ENCODE data around the gene ASGR2. TPM values are rescaled to one million over a fixed set of nuclear protein-coding genes. Genes with fewer than 3 reads are reported as not detected.
"Not testable (repeated sequence)": the region's sequence is repeated elsewhere in the genome, so short reads cannot be mapped to it uniquely, and the experiment has no call there.

Gene ASGR2
- total RNA-seq, 1 donor from 2014 or later, result not detected

DNA sequence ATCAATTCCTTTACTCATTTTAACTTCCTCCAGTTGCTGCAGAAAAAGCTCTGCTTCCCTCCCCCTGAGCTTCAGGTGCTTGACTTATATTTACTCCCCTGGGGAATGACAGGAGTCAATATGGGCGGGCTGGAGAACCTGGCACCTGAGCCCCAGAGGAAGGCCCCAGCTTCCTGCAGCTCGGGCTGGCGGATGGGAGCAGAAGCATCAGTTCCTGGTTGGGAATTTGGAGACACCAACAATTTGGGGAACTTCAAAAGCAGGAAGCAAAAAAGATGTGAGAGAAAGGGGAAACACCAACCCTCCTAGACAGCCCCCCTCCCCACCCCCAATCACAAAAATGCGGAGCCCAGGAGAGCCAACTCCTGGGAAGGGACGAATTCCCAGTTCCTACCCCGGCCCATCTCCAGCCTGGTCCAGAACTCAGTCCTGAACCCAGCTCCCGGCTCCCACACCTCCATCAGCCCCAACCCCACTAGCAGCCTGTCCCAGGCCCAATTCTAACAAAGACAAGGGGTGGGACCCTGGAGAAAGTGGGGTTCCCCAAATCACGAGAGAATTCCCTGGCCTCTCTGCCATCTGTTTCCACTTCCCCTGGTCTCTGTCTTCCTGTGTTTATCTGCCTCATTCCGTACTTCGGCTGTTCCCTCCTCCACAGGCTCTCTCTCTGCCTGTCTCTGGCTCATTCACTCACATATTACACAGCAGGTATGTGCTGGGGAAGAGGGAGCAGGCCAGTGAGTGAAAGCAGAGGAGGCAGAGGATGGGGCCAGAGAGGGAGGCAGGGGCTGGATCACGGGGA, 16.2 kb upstream of the ASGR2 start:
- peaks cover 23% of the 10 kb centered on the region for H3K27me3 ChIP-seq
- peak overlapping the region; percentile 88 for H2AFZ ChIP-seq (replicated peaks)
- Mint-ChIP-seq H3K4me3 (peak overlapping the region; percentile 42), H3K27me3 (ENCODE audit: insufficient read depth, low read depth) (peaks cover 22% of the 10 kb centered on the region), H3K36me3 (no peaks in the 10 kb centered on the region), H3K4me1 (peaks cover 50% of the 10 kb centered on the region), H3K27ac (peak overlapping the region; percentile 61), H3K9me3 (no peaks in the 10 kb centered on the region)
- peaks cover 25% of the 10 kb centered on the region for H3K4me1 ChIP-seq
- no peaks in the 10 kb centered on the region for H3K9me3 ChIP-seq (ENCODE audit: low read depth)
- H3K79me2 ChIP-seq (ENCODE audit: low read depth), result no peaks in the 10 kb centered on the region
- DNase-seq (ENCODE audit: low spot score), result no peak
- H3K4me3 ChIP-seq, result no peak overlapping the region
- H3K36me3 ChIP-seq, result no peaks in the 10 kb centered on the region
- no peak overlapping the region for H3K9ac ChIP-seq
- peaks cover 5% of the 10 kb centered on the region for H4K20me1 ChIP-seq (ENCODE audit: low read depth)
- TF ChIP-seq CTCF (IDR thresholded peaks at IDR 0.05) (no peak), EZH2 (IDR thresholded peaks at IDR 0.05) (no peak), EZH2phosphoT487 (IDR thresholded peaks at IDR 0.05) (no peak)
- no peak overlapping the region for H3K27ac ChIP-seq
- peak overlapping the region; percentile 32 for H3K4me2 ChIP-seq
- peaks cover 38% of the 10 kb centered on the region for H3F3A ChIP-seq (ENCODE audit: low read depth)

DNA sequence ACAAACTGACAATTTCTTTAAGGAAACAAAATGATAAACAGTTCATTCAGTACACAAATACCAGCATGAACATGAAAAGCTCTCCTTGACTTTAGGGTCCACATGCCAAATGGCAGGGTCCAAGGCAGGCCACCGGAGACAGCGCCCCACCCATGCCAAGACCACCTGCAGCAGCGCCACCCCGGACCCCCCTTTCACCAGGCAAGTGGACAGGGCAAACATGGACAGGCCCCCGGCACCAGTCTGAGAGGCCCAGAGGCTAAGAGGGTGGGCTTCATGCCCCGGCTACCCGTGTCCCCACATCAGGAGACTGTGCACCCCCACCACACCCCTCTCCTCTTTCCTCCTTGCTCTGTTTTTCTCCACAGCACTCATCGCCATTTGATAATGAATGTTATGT, 14.7 kb upstream of the ASGR2 start:
- H3F3A ChIP-seq (ENCODE audit: low read depth), result peaks cover 33% of the 10 kb centered on the region
- Mint-ChIP-seq H3K9me3 (no peaks in the 10 kb centered on the region), H3K27ac (peak overlapping the region; percentile 51), H3K4me3 (no peak overlapping the region), H3K27me3 (ENCODE audit: insufficient read depth, low read depth) (peaks cover 22% of the 10 kb centered on the region), H3K4me1 (peaks cover 46% of the 10 kb centered on the region), H3K36me3 (no peaks in the 10 kb centered on the region)
- H3K9me3 ChIP-seq (ENCODE audit: low read depth), result no peaks in the 10 kb centered on the region
- DNase-seq (ENCODE audit: low spot score), result no peak
- TF ChIP-seq CTCF (IDR thresholded peaks at IDR 0.05) (no peak), EZH2phosphoT487 (IDR thresholded peaks at IDR 0.05) (no peak), EZH2 (IDR thresholded peaks at IDR 0.05) (no peak)
- H3K79me2 ChIP-seq (ENCODE audit: low read depth), result no peaks in the 10 kb centered on the region
- H3K27ac ChIP-seq, result no peak overlapping the region
- H3K4me3 ChIP-seq, result no peak overlapping the region
- H3K4me1 ChIP-seq, result peaks cover 24% of the 10 kb centered on the region
- no peak overlapping the region for H2AFZ ChIP-seq (replicated peaks)
- H3K4me2 ChIP-seq, result no peak overlapping the region
- peaks cover 5% of the 10 kb centered on the region for H4K20me1 ChIP-seq (ENCODE audit: low read depth)
- no peaks in the 10 kb centered on the region for H3K36me3 ChIP-seq
- no peak overlapping the region for H3K9ac ChIP-seq
- peaks cover 10% of the 10 kb centered on the region for H3K27me3 ChIP-seq

DNA sequence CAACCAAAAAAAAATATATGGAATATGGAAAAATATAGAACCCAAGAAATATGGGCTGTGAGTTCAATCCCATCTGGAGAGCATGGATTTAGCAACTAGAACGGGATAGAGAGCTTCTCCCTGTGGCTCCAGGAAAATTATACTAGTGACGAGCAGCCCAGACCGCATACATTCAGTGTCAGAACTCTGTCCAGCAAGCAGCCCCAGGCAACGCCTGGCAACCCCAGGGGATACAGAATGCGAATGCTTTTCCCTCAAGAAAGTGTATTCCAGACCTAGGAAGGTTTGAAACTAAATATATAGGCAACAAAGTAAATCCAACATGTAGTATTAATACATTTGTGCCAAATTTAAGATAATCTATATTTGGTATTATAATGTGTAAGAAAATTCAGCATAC, 13.5 kb upstream of the ASGR2 start:
- Histone ChIP-seq H3F3A (ENCODE audit: low read depth) (peaks cover 25% of the 10 kb centered on the region), H3K4me3 (no peak overlapping the region), H4K20me1 (ENCODE audit: low read depth) (peaks cover 5% of the 10 kb centered on the region), H3K27ac (no peak overlapping the region), H2AFZ (replicated peaks) (no peak overlapping the region), H3K9me3 (ENCODE audit: low read depth) (no peaks in the 10 kb centered on the region), H3K9ac (no peak overlapping the region), H3K4me1 (peaks cover 20% of the 10 kb centered on the region), H3K27me3 (no peaks in the 10 kb centered on the region), H3K36me3 (no peaks in the 10 kb centered on the region), H3K4me2 (no peak overlapping the region), H3K79me2 (ENCODE audit: low read depth) (no peaks in the 10 kb centered on the region)
- no peaks in the 10 kb centered on the region for H3K36me3 Mint-ChIP-seq
- no peak for DNase-seq (ENCODE audit: low spot score)
- H3K27ac Mint-ChIP-seq, result no peak overlapping the region
- peaks cover 37% of the 10 kb centered on the region for H3K4me1 Mint-ChIP-seq
- H3K27me3 Mint-ChIP-seq (ENCODE audit: insufficient read depth, low read depth), result peaks cover 21% of the 10 kb centered on the region
- TF ChIP-seq EZH2 (IDR thresholded peaks at IDR 0.05) (no peak), EZH2phosphoT487 (IDR thresholded peaks at IDR 0.05) (no peak), CTCF (IDR thresholded peaks at IDR 0.05) (no peak)
- H3K9me3 Mint-ChIP-seq, result no peaks in the 10 kb centered on the region
- H3K4me3 Mint-ChIP-seq, result peak overlapping the region; percentile 6

DNA sequence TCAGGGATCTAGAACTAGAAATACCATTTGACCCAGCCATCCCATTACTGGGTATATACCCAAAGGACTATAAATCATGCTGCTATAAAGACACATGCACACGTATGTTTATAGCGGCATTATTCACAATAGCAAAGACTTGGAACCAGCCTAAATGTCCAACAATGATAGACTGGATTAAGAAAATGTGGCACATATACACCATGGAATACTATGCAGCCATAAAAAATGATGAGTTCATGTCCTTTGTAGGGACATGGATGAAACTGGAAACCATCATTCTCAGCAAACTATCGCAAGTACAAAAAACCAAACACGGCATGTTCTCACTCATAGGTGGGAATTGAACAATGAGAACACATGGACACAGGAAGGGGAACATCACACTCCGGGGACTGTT, 12.9 kb upstream of the ASGR2 start:
- peaks cover 21% of the 10 kb centered on the region for H3K27me3 Mint-ChIP-seq (ENCODE audit: insufficient read depth, low read depth)
- not testable (repeated sequence) for H4K20me1 ChIP-seq (ENCODE audit: low read depth); H3K4me3 ChIP-seq; H3K9me3 Mint-ChIP-seq; DNase-seq (ENCODE audit: low spot score); H2AFZ ChIP-seq (replicated peaks); H3K9ac ChIP-seq; H3K36me3 ChIP-seq; H3K4me2 ChIP-seq; H3K27ac Mint-ChIP-seq; H3K4me3 Mint-ChIP-seq; H3K27me3 ChIP-seq; H3K79me2 ChIP-seq (ENCODE audit: low read depth); H3K27ac ChIP-seq; H3K36me3 Mint-ChIP-seq; H3K9me3 ChIP-seq (ENCODE audit: low read depth)
- Histone ChIP-seq H3K4me1 (peaks cover 18% of the 10 kb centered on the region), H3F3A (ENCODE audit: low read depth) (peaks cover 18% of the 10 kb centered on the region)
- peaks cover 33% of the 10 kb centered on the region for H3K4me1 Mint-ChIP-seq

Measured in neural progenitor cell (in vitro differentiated cells).